ENCODE measurements around the gene IKZF1. TPM values are rescaled to one million over a fixed set of nuclear protein-coding genes. Genes with fewer than 3 reads are reported as not detected.
A peak's percentile ranks its signal among the peaks of the same experiment; 100 is the strongest.
"Not testable (repeated sequence)": the region's sequence is repeated elsewhere in the genome, so short reads cannot be mapped to it uniquely, and the experiment has no call there.

The IKZF1 gene
- total RNA-seq, 1 experiment from 2014 or later: not detected

GRCh38 chr7:50334341-50334994, 30.0 kb downstream of the IKZF1 start:
- no peak for DNase-seq (ENCODE audit: low read depth)

GRCh38 chr7:50335230-50335794, 30.8 kb downstream of the IKZF1 start:
- no peak for DNase-seq (ENCODE audit: low read depth)

DNA sequence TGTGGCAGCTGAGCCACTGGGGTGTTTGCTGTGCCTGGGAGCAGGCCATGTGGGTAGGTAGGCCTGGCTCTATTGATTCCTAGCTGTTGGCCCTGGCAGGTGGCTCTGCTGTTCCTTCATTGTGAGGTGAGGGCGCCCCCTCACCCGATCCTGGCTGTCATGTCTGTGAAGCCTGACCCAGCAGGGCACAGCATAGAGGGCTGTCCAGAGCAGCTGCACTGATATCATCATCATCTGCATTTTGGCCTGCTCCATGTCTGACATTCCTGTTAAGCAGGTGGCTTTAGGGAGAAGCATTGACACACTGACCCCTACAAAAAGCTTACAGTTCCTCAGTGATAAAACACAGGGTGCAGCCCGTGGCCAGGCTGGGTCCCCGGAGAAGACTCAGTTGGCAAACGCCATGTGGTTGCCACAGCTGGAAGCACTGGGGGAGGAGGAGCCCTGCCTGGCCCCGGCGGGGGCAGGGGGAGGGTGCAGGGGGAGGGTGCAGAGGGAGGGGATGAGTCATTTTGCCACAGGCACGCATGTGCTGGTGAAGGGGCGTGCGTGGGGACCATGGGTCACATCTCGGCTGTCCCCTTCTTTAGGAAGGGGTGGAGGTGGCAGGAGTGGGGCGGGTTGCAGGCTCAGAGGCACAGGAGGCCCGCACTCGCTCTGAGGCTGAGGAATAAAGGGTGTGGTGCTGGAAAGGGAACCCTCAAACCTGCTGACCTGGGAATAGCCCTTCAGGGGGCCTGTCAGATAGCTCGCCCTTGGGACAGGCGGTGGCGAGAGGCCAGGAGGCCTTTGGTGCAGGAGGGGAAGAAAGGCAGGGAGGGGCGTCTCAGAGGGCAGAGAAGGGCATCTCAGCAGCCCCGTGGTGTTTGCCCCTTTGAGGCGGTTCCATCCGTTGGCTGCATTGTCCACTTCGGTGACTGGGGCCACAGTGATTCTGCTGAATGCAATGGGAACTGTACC, 31.6 kb downstream of the IKZF1 start:
- DNase-seq (ENCODE audit: low read depth): peak; percentile 10

DNA sequence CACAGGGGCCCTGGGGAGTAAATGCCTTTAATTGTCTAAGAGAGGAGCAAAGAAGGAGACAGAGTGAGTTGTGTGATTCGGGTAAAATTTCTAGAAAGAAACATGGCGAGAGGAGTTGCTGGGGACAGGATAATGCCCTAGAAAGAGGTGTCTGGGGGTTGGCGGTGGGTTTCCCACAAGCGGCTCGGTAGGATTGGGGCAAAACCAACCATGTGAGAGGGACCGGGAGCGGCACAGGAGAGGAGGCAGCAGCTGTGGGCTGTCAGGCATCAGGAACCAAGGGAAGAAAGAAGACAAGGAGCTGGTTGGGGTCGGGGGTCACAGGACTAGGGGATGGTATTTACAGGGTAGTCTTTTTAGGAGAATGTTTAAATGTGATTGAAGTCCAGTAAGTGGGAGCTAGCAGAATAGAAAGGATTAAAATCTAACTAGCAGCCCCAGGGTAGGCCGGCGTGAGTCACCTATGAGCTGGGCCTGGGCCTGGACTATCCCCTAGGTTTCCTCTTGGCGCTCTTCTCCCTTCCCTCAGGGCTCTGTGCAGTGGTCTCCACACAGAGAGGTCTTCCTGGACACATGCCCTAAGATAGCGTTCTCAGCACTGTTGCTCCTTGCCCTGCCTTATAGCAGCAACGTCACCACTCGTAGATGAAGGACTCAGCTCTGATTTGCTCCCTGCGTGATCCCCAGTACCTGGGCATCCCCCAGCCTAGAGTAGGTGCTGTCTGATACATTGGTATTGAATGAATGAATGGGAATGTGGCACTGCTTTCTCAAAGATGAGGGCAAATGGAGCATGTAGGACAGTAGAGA, 32.6 kb downstream of the IKZF1 start:
- peak; percentile 15 for DNase-seq (ENCODE audit: low read depth)

GRCh38 chr7:50339472-50339871, 35.0 kb downstream of the IKZF1 start:
- not testable (repeated sequence) for DNase-seq (ENCODE audit: low read depth)

GRCh38 chr7:50339990-50340500, 35.5 kb downstream of the IKZF1 start:
- DNase-seq (ENCODE audit: low read depth): no peak

DNA sequence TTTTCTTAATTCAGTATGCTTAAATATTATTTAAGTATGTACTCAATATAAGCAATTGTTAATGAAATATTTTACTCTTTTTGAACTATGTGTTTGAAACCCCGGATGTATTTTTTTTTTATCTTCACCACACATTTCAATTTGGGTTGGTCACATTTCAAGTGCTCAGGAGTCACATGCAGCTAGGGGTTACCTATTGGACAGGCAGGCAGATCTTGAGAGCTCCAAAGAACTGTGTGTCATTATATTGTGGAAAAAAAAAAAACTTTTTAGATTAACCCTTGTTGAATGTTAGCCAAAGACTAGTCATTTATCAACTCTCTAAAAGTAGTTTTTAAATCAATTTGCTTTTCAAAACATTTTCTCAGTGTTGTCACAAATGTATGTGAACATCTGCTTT, 37.2 kb downstream of the IKZF1 start:
- no peak for DNase-seq (ENCODE audit: low read depth)

DNA sequence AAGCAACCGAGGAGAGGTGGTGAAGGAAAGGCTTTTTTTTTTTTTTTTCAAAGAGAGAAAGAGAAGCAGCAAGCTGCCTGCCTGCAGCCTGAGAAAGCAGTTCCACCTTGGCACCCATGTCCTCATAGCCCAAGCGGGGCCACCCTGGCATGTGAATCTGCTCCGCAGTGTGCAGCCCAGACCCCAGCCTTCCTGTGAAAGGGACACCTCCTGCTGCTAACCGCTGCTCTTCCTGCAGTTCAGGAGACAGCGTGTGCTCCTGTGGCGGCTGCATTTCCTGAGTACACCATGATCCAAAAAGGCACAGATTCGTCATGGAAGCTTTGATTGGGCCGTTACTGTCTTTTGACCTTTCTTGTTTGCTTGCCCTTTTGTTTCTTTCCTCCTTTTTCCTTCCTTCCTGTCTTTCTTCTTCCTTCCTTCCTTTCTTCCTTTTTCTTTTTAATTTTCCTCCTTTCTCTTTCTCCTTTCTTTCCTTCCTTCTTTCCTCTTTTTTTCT, 38.1 kb downstream of the IKZF1 start:
- DNase-seq (ENCODE audit: low read depth): no peak

GRCh38 chr7:50346545-50347497, 42.3 kb downstream of the IKZF1 start:
- peak; percentile 50 for DNase-seq (ENCODE audit: low read depth)

GRCh38 chr7:50347693-50348092, 43.2 kb downstream of the IKZF1 start:
- DNase-seq (ENCODE audit: low read depth): no peak

DNA sequence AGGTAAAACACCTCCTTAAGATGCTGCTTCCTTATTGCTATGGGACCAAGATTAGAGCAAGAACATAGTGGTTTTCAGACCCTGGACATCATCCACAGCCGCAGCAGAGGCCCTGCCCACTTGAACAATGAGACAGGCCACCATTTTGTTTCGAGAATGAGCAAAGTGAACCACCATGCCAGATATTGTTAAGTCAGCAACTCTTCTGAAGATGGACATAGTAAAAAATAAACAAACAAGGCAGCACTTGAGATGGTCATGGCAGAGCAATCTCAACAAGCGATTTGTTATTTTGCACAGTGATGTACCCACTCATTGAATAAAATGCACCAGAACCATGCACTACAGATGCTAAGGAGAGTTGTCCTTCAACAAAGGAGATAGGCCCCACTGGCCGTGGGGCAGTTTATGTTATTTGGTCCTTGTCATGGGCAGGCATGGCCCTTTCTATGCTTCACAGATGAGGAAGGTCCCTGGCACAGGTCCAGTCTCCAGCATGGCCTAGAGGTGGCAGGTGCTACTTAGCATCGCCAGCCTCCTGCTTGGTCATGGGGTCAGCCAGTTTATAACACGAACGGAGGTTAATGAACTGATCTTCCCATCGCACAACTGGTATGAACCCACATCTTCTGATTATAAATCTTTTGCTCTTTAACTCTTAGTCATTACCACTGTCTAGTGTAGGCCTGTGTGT, 44.1 kb downstream of the IKZF1 start:
- no peak for DNase-seq (ENCODE audit: low read depth)

GRCh38 chr7:50349399-50349798, 44.9 kb downstream of the IKZF1 start:
- DNase-seq (ENCODE audit: low read depth): no peak

DNA sequence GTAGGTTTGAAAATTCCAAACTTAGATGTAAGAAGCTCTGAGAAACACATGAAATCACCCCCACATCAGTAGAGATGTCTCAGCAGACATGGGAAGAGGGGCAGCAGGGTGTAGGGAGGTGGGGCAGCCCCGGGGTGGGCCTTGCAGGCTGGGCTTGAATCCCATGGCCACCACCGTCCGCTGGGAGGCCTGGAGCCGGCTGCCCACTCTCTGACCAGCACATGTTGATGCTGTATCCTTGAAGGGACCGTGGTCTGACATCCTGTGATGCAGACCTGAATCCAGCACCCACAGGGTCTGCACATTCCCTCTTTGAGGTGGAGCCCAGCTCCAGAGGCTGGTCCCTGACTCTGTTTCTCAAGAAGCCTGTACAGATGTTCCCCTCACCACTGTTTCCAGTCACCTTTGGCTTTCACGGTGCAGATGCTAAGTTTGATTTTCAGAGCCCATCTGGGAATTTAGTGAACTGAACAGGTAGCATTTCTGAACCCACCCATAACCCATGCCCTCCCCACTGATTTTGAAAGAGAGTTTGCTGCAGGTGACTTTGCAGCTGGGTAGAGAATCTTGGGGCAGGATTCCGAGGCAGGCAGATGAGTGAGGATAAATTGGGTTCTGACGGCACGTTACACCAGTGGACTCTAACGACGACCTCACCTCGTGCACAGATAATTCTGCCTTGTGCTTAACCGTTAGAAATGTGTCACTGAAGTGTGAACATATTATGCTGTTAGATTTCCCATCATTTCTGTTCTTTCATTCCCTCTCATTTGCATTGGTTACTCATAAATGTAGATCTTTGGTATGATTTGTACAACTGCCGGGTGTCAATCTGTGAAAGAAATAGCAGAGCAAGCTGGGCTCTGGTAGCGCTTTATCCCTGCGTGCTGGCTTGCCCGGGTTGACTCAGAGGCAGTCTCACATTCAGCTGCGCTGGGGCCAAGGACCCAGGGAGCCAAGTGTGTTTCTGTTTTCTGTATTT, 45.7 kb downstream of the IKZF1 start:
- no peak for DNase-seq (ENCODE audit: low read depth)

DNA sequence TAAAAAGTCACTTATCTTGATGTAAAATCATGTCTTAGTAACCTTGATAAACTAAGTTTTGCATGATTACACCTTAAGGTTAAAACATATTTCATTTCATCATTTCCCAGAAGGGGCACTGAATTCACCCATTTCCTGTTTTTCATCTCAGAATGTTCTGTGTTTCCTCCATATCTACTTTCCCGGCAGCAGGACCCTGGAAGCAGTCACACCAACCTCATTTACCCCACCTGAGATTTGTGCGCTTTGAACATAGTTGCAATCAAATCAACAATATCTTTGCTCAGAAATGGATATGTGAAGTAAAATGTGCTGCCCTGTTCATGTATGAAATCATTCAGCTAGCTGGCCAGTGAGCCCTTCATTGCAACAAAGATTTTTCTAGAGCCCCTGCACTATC, 46.8 kb downstream of the IKZF1 start:
- no peak for DNase-seq (ENCODE audit: low read depth)

- DNase-seq (ENCODE audit: low read depth): no peak
Measured at GRCh38 chr7:50352282-50352681, 47.8 kb downstream of the IKZF1 start.

- no peak for DNase-seq (ENCODE audit: low read depth)
Measured at GRCh38 chr7:50352751-50353150, 48.2 kb downstream of the IKZF1 start.

DNA sequence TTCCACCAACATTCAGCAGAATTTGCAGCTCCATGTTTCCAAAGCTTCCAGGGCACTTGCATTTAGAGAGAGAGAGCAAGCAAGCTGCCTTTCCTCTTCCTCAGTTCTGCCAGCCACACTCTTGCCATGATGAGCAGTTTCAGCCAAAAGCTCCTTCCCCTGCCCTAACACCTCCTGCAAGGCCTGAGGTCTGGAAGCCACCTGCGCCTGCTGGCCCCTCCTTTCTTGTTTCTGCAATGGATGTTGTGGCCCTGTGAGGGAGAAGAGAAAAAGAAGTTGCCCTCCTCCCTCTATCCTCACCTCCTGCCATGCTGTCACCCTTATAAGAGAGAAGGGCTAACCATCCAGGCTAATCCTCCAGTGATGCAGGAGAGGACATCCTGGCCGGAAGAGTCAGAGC, 48.7 kb downstream of the IKZF1 start:
- no peak for DNase-seq (ENCODE audit: low read depth)

DNA sequence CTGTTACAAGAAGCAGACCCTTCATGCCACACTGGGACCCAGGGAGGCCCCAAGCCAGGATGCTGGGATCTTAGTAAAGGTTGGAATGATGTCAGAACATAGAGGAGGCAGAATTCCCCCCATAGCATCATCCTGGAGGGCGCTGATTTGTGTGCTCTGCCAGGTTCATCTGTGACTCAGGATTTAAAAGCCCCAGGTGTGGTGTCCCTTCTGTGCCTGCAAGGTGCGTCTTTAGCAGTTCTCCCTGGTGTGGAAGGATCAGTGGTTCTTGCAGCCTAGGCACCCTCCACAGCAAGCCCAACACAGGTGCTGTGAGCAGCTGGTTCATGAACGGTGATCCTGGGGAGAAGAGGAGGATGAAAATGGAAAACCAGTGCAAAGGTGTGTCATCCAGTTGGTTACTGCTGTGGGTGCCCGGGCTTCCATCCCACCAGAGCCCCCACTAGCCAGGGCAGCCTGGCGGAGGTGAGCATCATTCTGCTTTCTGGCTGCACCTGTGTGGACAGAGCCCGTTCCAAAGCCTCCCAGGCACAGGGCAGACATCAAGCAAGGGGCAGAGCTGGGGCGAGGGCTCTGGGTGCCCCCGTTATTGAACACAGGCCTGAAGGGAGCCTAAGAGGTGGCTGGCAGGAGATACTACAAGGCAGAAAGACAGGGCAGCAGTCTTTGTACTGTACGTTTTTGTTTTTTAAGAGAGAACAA, 49.5 kb downstream of the IKZF1 start:
- no peak for DNase-seq (ENCODE audit: low read depth)
